B cell (primary cell): ENCODE data around the gene PCK2. TPM values are rescaled to one million over a fixed set of nuclear protein-coding genes. Genes with fewer than 3 reads are reported as not detected.

Experiments used
- ATAC-seq: fragments of 200-7000 bp; cut with Tn5 transposase; one replicate; pipeline ENCODE4 v1.10.0; 2021; ENCODE audit warnings: low read depth, mild to moderate bottlenecking, moderate number of reproducible peaks, moderate library complexity
- CTCF ChIA-PET: fragments of 350-600 bp; sonication (Branson Sonifier 250); formaldehyde crosslinking; loops from one replicate; lab custom pipeline; 2021; ENCODE audit warnings: antibody characterized with exemption, inconsistent platforms; lab: Charles Lee
- POLR2A ChIA-PET: fragments of 350-600 bp; sonication (Branson Sonifier 250); formaldehyde crosslinking; loops from one replicate; lab custom pipeline; 2021; ENCODE audit warnings: antibody characterized with exemption; lab: Charles Lee
- DNase-seq: peaks from one replicate; pipeline ENCODE4 v3.0.0; 2013
- H2AFZ ChIP-seq: 2 replicates; pipeline ENCODE4 v1.6.1; 2012; ENCODE audit warnings: mild to moderate bottlenecking, low read depth, low read length; ENCODE audit not compliant: insufficient read depth, poor library complexity, severe bottlenecking
- H3K27ac ChIP-seq, 2 donors: 1 replicate in 1 of 2; 2 replicates in 1 of 2; pipeline ENCODE4 v1.5.1; 2012 to 2013; ENCODE audit warnings: low read length in 2 of 2, mild to moderate bottlenecking in 2 of 2, moderate library complexity in 1 of 2
- H3K27me3 ChIP-seq, 4 experiments: fragments of 200-600 bp in 1 of 4; sonication (generic) in 1 of 4; replicated peaks in 1 of 4; 1 replicate in 2 of 4; 2 replicates in 2 of 4; pipeline versions ENCODE4 v1.6.1 to v1.7.0; 2013 to 2016; ENCODE audit warnings: low read length in 3 of 4, mild to moderate bottlenecking in 2 of 4, mixed read lengths in 1 of 4, moderate library complexity in 1 of 4; ENCODE audit not compliant: insufficient read depth in 4 of 4, control insufficient read depth in 3 of 4; ENCODE audit errors: control extremely low read depth in 1 of 4
- H3K36me3 ChIP-seq, 2 experiments: replicated peaks in 1 of 2; 1 replicate in 1 of 2; 2 replicates in 1 of 2; pipeline versions ENCODE4 v1.6.1 to v1.7.1; 2013; ENCODE audit warnings: low read length in 1 of 2; ENCODE audit not compliant: insufficient read depth in 2 of 2, control insufficient read depth in 1 of 2; ENCODE audit errors: control extremely low read depth in 1 of 2, extremely low read depth in 1 of 2
- H3K4me1 ChIP-seq, 2 donors: fragments of 200-600 bp in 1 of 2; sonication (generic) in 1 of 2; 1 replicate in 1 of 2; 2 replicates in 1 of 2; pipeline versions ENCODE4 v1.5.1 to v1.6.1; 2013 to 2017; ENCODE audit warnings: low read length in 2 of 2; ENCODE audit not compliant: control insufficient read depth in 2 of 2, insufficient read depth in 2 of 2
- H3K4me2 ChIP-seq: replicated peaks from 2 replicates; pipeline ENCODE3; 2012; ENCODE audit warnings: mild to moderate bottlenecking, low read depth, low read length; ENCODE audit not compliant: poor library complexity, severe bottlenecking
- H3K4me3 ChIP-seq, 5 experiments: fragments of 200-600 bp in 1 of 5; sonication (generic) in 1 of 5; 1 replicate in 3 of 5; 2 replicates in 2 of 5; pipeline versions ENCODE4 v1.5.1 to v1.7.0; 2011 to 2016; ENCODE audit warnings: low read length in 4 of 5, mild to moderate bottlenecking in 4 of 5, low read depth in 2 of 5, control low read depth in 1 of 5, moderate library complexity in 1 of 5; ENCODE audit not compliant: insufficient read depth in 1 of 5; ENCODE audit errors: control extremely low read depth in 1 of 5, extremely low read depth in 1 of 5
- H3K79me2 ChIP-seq: fragments of 200-600 bp; sonication (generic); one replicate; pipeline ENCODE4 v1.6.0; 2016; ENCODE audit warnings: low read length; ENCODE audit not compliant: control insufficient read depth, insufficient read depth
- H3K9ac ChIP-seq: fragments of 200-600 bp; sonication (generic); 2 replicates; pipeline ENCODE4 v1.6.1; 2017; ENCODE audit warnings: mild to moderate bottlenecking, low read length, moderate library complexity
- H3K9me3 ChIP-seq, 3 donors: one replicate each; pipeline versions ENCODE4 v1.6.1 to v1.7.1; 2013; ENCODE audit warnings: low read length in 2 of 3; ENCODE audit not compliant: control insufficient read depth in 2 of 3, insufficient read depth in 1 of 3; ENCODE audit errors: control extremely low read depth in 1 of 3
- H4K20me1 ChIP-seq: 2 replicates; pipeline ENCODE4 v1.6.0; 2012; ENCODE audit warnings: mild to moderate bottlenecking, low read length; ENCODE audit not compliant: insufficient read depth, control insufficient read depth, poor library complexity, severe bottlenecking
- H3K27ac Mint-ChIP-seq: one replicate; pipeline ENCODE4 v1.8.0; 2021; ENCODE audit warnings: mixed read lengths
- H3K27me3 Mint-ChIP-seq: one replicate; pipeline ENCODE4 v1.8.0; 2021; ENCODE audit warnings: mixed read lengths
- H3K4me1 Mint-ChIP-seq: one replicate; pipeline ENCODE4 v1.8.0; 2021; ENCODE audit warnings: mixed read lengths
- H3K4me3 Mint-ChIP-seq: one replicate; pipeline ENCODE4 v1.8.0; 2021; ENCODE audit warnings: mixed read lengths
- H3K9me3 Mint-ChIP-seq: one replicate; pipeline ENCODE4 v1.8.0; 2022; ENCODE audit warnings: mixed read lengths; ENCODE audit not compliant: insufficient read depth
- CTCF ChIP-seq: fragments of 200-600 bp; IDR thresholded peaks from one replicate; pipeline ENCODE4 v1.8.0; 2022; ENCODE audit warnings: antibody characterized with exemption, mild to moderate bottlenecking
- EZH2 ChIP-seq: IDR thresholded peaks from 2 replicates; pipeline ENCODE4 v1.6.1; 2012; ENCODE audit warnings: borderline replicate concordance, low read depth, mild to moderate bottlenecking, moderate library complexity, low read length; ENCODE audit not compliant: insufficient read depth, poor library complexity, severe bottlenecking
- WGBS: methylation state at CpG from one replicate; pipeline ENCODE4 v1.1.5; 2013; ENCODE audit warnings: missing lambda C conversion rate; ENCODE audit not compliant: insufficient coverage; 5-methylcytosine and 5-hydroxymethylcytosine counted together
- intact Hi-C: fragments of 100-400 bp; cut with micrococcal nuclease; formaldehyde crosslinking; loops from one replicate; pipeline ENCODE4 v1.10.0; 2022
- polyA plus RNA-seq: library from polyadenylated mRNA; depleted of rRNA; stranded (reverse); fragments of >200 nt; gene quantifications from 2 replicates; pipeline ENCODE4 v1.2.3, GENCODE V29; 2012
- total RNA-seq, 2 donors: library from RNA; stranded (reverse); fragments of 120-200 nt in 1 of 2; gene quantifications; 1 replicate in 1 of 2; 2 replicates in 1 of 2; pipeline versions ENCODE4 v1.2.3 to v1.2.4, GENCODE V29; 2013 to 2022

Gene PCK2
- total and polyA plus RNA-seq, 2 donors (not counting 1 experiment from before 2014, with no cell fraction given): 40.4 to 58.4 TPM

GRCh38 chr14:24151404-24152080 lies 57.4 kb downstream of the PCK2 start:
- no peaks in the 10 kb centered on the region for H3K9me3 ChIP-seq
- no peaks in the 10 kb centered on the region for H3K27me3 ChIP-seq
- peaks cover 63% of the 10 kb centered on the region for H3K79me2 ChIP-seq
- WGBS: 96% methylated on average over 14 of the region's 16 CpGs
- peaks cover 5 to 60% of the 10 kb centered on the region in 2 experiments for H3K36me3 ChIP-seq
- ATAC-seq (no peak), DNase-seq (no peak)
- peaks cover 9 to 18% of the 10 kb centered on the region in 2 donors for H3K4me1 ChIP-seq
- POLR2A ChIA-PET: no interaction called here
- H3K4me2 ChIP-seq: no peak overlapping the region
- no peak overlapping the region for H3K4me3 ChIP-seq
- no peak overlapping the region for H3K27ac ChIP-seq
- Mint-ChIP-seq H3K27ac (no peak overlapping the region), H3K4me3 (no peak overlapping the region), H3K27me3 (no peaks in the 10 kb centered on the region), H3K4me1 (peaks cover 29% of the 10 kb centered on the region), H3K9me3 (no peaks in the 10 kb centered on the region)
- TF ChIP-seq EZH2 (no peak), CTCF (no peak)
- CTCF ChIA-PET: interaction anchor here (1.0 to 2.3 kb wide), 3 partner anchors 9 to 41 kb away, joined by 5 to 11 read pairs (median 6); partner anchors contain the start of genes EMC9 and IRF9
- intact Hi-C loops: no loop called here
- H2AFZ ChIP-seq: no peak overlapping the region
- H3K9ac ChIP-seq: no peak overlapping the region
- peaks cover 37% of the 10 kb centered on the region for H4K20me1 ChIP-seq

Other genes with a start within 250 kb of the PCK2 start
- gene DHRS4, start 140.5 kb upstream of the PCK2 start, total RNA-seq: 15.3 and 15.6 TPM in 2 replicates
- 8.0 and 16.2 TPM in 2 replicates for gene DHRS4, start 140.5 kb upstream of the PCK2 start, polyA plus RNA-seq
- gene DHRS4L2, start 105.4 kb upstream of the PCK2 start, total RNA-seq: 16.3 and 16.8 TPM in 2 replicates
- 8.0 and 11.2 TPM in 2 replicates for gene DHRS4L2, start 105.4 kb upstream of the PCK2 start, polyA plus RNA-seq
- 1.0 and 1.4 TPM in 2 replicates for gene CARMIL3, start 42.3 kb upstream of the PCK2 start, total RNA-seq
- gene CARMIL3, start 42.3 kb upstream of the PCK2 start, polyA plus RNA-seq: 2.8 and 7.2 TPM in 2 replicates
- gene CPNE6, start 22.7 kb upstream of the PCK2 start, total RNA-seq: not detected in 2 replicates
- gene CPNE6, start 22.7 kb upstream of the PCK2 start, polyA plus RNA-seq: 0.10 TPM in 1 of 2 replicates, not detected in the other
- gene DCAF11, start 20.5 kb downstream of the PCK2 start, total RNA-seq: 84.8 and 96.3 TPM in 2 replicates
- gene DCAF11, start 20.5 kb downstream of the PCK2 start, polyA plus RNA-seq: 64.5 and 66.7 TPM in 2 replicates
- 8.1 and 8.8 TPM in 2 replicates for gene NRL, start 20.6 kb downstream of the PCK2 start, total RNA-seq
- gene NRL, start 20.6 kb downstream of the PCK2 start, polyA plus RNA-seq: 4.8 and 7.0 TPM in 2 replicates
- 2.6 and 3.6 TPM in 2 replicates for gene FITM1, start 36.3 kb downstream of the PCK2 start, total RNA-seq
- gene FITM1, start 36.3 kb downstream of the PCK2 start, polyA plus RNA-seq: 3.3 and 4.6 TPM in 2 replicates
- gene PSME1, start 41.9 kb downstream of the PCK2 start, total RNA-seq: 227 and 237 TPM in 2 replicates
- 257 and 295 TPM in 2 replicates for gene PSME1, start 41.9 kb downstream of the PCK2 start, polyA plus RNA-seq
- gene EMC9, start 47.3 kb downstream of the PCK2 start, total RNA-seq: 24.7 and 26.4 TPM in 2 replicates
- gene EMC9, start 47.3 kb downstream of the PCK2 start, polyA plus RNA-seq: 19.3 and 25.9 TPM in 2 replicates
- 127 and 141 TPM in 2 replicates for gene PSME2, start 52.3 kb downstream of the PCK2 start, total RNA-seq
- 126 and 137 TPM in 2 replicates for gene PSME2, start 52.3 kb downstream of the PCK2 start, polyA plus RNA-seq
- 103 and 114 TPM in 2 replicates for gene RNF31, start 53.2 kb downstream of the PCK2 start, total RNA-seq
- gene RNF31, start 53.2 kb downstream of the PCK2 start, polyA plus RNA-seq: 48.3 and 69.8 TPM in 2 replicates
- 243 and 269 TPM in 2 replicates for gene IRF9, start 67.0 kb downstream of the PCK2 start, total RNA-seq
- 191 and 237 TPM in 2 replicates for gene IRF9, start 67.0 kb downstream of the PCK2 start, polyA plus RNA-seq
- 48.4 and 62.1 TPM in 2 replicates for gene REC8, start 77.8 kb downstream of the PCK2 start, total RNA-seq
- 34.0 and 39.5 TPM in 2 replicates for gene REC8, start 77.8 kb downstream of the PCK2 start, polyA plus RNA-seq
- gene IPO4, start 94.5 kb downstream of the PCK2 start, total RNA-seq: 29.8 and 35.0 TPM in 2 replicates
- gene IPO4, start 94.5 kb downstream of the PCK2 start, polyA plus RNA-seq: 26.7 and 28.3 TPM in 2 replicates
- 24.5 and 33.9 TPM in 2 replicates for gene TM9SF1, start 101.1 kb downstream of the PCK2 start, total RNA-seq
- 7.6 and 10.0 TPM in 2 replicates for gene TM9SF1, start 101.1 kb downstream of the PCK2 start, polyA plus RNA-seq
- gene TSSK4, start 111.4 kb downstream of the PCK2 start, total RNA-seq: 1.7 TPM in 2 replicates
- gene TSSK4, start 111.4 kb downstream of the PCK2 start, polyA plus RNA-seq: 0.14 and 0.45 TPM in 2 replicates
- gene CHMP4A, start 119.2 kb downstream of the PCK2 start, total RNA-seq: 102 and 103 TPM in 2 replicates
- 91.2 and 95.1 TPM in 2 replicates for gene CHMP4A, start 119.2 kb downstream of the PCK2 start, polyA plus RNA-seq
- 11.3 and 17.0 TPM in 2 replicates for gene MDP1, start 121.8 kb downstream of the PCK2 start, total RNA-seq
- 22.6 and 28.1 TPM in 2 replicates for gene MDP1, start 121.8 kb downstream of the PCK2 start, polyA plus RNA-seq
- gene NEDD8, start 138.1 kb downstream of the PCK2 start, total RNA-seq: 86.6 and 98.5 TPM in 2 replicates
- 86.7 and 104 TPM in 2 replicates for gene NEDD8, start 138.1 kb downstream of the PCK2 start, polyA plus RNA-seq
- gene GMPR2, start 138.6 kb downstream of the PCK2 start, total RNA-seq: 58.7 and 64.3 TPM in 2 replicates
- gene GMPR2, start 138.6 kb downstream of the PCK2 start, polyA plus RNA-seq: 33.3 and 39.7 TPM in 2 replicates
- 165 and 169 TPM in 2 replicates for gene TINF2, start 148.3 kb downstream of the PCK2 start, total RNA-seq
- gene TINF2, start 148.3 kb downstream of the PCK2 start, polyA plus RNA-seq: 103 and 108 TPM in 2 replicates
- 11.4 and 11.9 TPM in 2 replicates for gene TGM1, start 168.9 kb downstream of the PCK2 start, total RNA-seq
- 2.7 and 4.9 TPM in 2 replicates for gene TGM1, start 168.9 kb downstream of the PCK2 start, polyA plus RNA-seq
- 57.9 and 70.1 TPM in 2 replicates for gene RABGGTA, start 177.3 kb downstream of the PCK2 start, total RNA-seq
- 134 and 159 TPM in 2 replicates for gene RABGGTA, start 177.3 kb downstream of the PCK2 start, polyA plus RNA-seq
- 42.7 and 43.7 TPM in 2 replicates for gene DHRS1, start 205.5 kb downstream of the PCK2 start, total RNA-seq
- 69.9 and 76.9 TPM in 2 replicates for gene DHRS1, start 205.5 kb downstream of the PCK2 start, polyA plus RNA-seq
- 22.6 and 24.5 TPM in 2 replicates for gene NOP9, start 205.5 kb downstream of the PCK2 start, total RNA-seq
- 9.7 and 13.7 TPM in 2 replicates for gene NOP9, start 205.5 kb downstream of the PCK2 start, polyA plus RNA-seq
- gene CIDEB, start 213.7 kb downstream of the PCK2 start, total RNA-seq: 32.8 and 34.3 TPM in 2 replicates
- 17.9 and 26.2 TPM in 2 replicates for gene CIDEB, start 213.7 kb downstream of the PCK2 start, polyA plus RNA-seq
- 10.1 and 11.7 TPM in 2 replicates for gene LTB4R2, start 215.8 kb downstream of the PCK2 start, total RNA-seq
- gene LTB4R2, start 215.8 kb downstream of the PCK2 start, polyA plus RNA-seq: 9.0 and 10.7 TPM in 2 replicates
- gene LTB4R, start 217.2 kb downstream of the PCK2 start, total RNA-seq: 8.8 and 9.2 TPM in 2 replicates
- gene LTB4R, start 217.2 kb downstream of the PCK2 start, polyA plus RNA-seq: 15.7 and 19.1 TPM in 2 replicates
- gene ADCY4, start 240.8 kb downstream of the PCK2 start, total RNA-seq: 5.8 and 7.8 TPM in 2 replicates
- gene ADCY4, start 240.8 kb downstream of the PCK2 start, polyA plus RNA-seq: 2.3 and 3.4 TPM in 2 replicates
- gene RIPK3, start 245.7 kb downstream of the PCK2 start, total RNA-seq: 76.6 and 77.6 TPM in 2 replicates
- 58.5 and 65.5 TPM in 2 replicates for gene RIPK3, start 245.7 kb downstream of the PCK2 start, polyA plus RNA-seq